H9 (cell line): Measurements from ENCODE around the gene NIT2. TPM values are rescaled to one million over a fixed set of nuclear protein-coding genes. Genes with fewer than 3 reads are reported as not detected.

Experiments
- DNase-seq: peaks from one replicate; pipeline ENCODE4 v3.0.0-alpha.2; 2017
- H2AFZ ChIP-seq: one replicate; pipeline ENCODE4 v1.6.1; 2013; ENCODE audit warnings: mild to moderate bottlenecking, low read length, control low read depth, moderate library complexity
- H2AK5ac ChIP-seq: 2 replicates; pipeline ENCODE4 v1.6.1; 2013; ENCODE audit warnings: low read length, control low read depth, mixed read lengths; ENCODE audit not compliant: insufficient read length
- H2BK120ac ChIP-seq: one replicate; pipeline ENCODE4 v1.6.1; 2013; ENCODE audit warnings: low read depth, mild to moderate bottlenecking, low read length, control low read depth, inconsistent platforms; ENCODE audit not compliant: poor library complexity, severe bottlenecking
- H2BK12ac ChIP-seq: 2 replicates; pipeline ENCODE4 v1.6.1; 2013; ENCODE audit warnings: low read length, control low read depth, mixed read lengths, low read depth; ENCODE audit not compliant: insufficient read length
- H2BK15ac ChIP-seq: 2 replicates; pipeline ENCODE4 v1.6.1; 2013; ENCODE audit warnings: low read depth, low read length, control low read depth
- H2BK20ac ChIP-seq: one replicate; pipeline ENCODE4 v1.6.1; 2013; ENCODE audit warnings: low read depth, mild to moderate bottlenecking, low read length, control low read depth, inconsistent platforms; ENCODE audit not compliant: poor library complexity, severe bottlenecking
- H2BK5ac ChIP-seq: 2 replicates; pipeline ENCODE4 v1.6.1; 2013; ENCODE audit warnings: low read length, control low read depth, mixed read lengths; ENCODE audit not compliant: insufficient read length
- H3K14ac ChIP-seq: 2 replicates; pipeline ENCODE4 v1.6.1; 2013; ENCODE audit warnings: low read length, control low read depth; ENCODE audit not compliant: insufficient read depth
- H3K18ac ChIP-seq: 2 replicates; pipeline ENCODE4 v1.6.1; 2013; ENCODE audit warnings: low read depth, mild to moderate bottlenecking, mixed read lengths, low read length, control low read depth; ENCODE audit not compliant: insufficient read length
- H3K23ac ChIP-seq: 2 replicates; pipeline ENCODE4 v1.6.1; 2013; ENCODE audit warnings: low read length, control low read depth, mixed read lengths, low read depth; ENCODE audit not compliant: insufficient read length
- H3K23me2 ChIP-seq: 2 replicates; pipeline ENCODE4 v1.6.1; 2013; ENCODE audit warnings: low read depth, mild to moderate bottlenecking, mixed read lengths, low read length, control low read depth; ENCODE audit not compliant: insufficient read length, poor library complexity, severe bottlenecking
- H3K27ac ChIP-seq: 2 replicates; pipeline ENCODE4 v1.5.1; 2013; ENCODE audit warnings: low read length, control low read depth, mixed read lengths, low read depth; ENCODE audit not compliant: insufficient read length
- H3K27me3 ChIP-seq: 2 replicates; pipeline ENCODE4 v1.6.1; 2013; ENCODE audit warnings: low read length, control low read depth, inconsistent platforms; ENCODE audit not compliant: insufficient read depth
- H3K4ac ChIP-seq: 2 replicates; pipeline ENCODE4 v1.6.1; 2013; ENCODE audit warnings: low read depth, mild to moderate bottlenecking, control low read depth, inconsistent platforms, low read length, moderate library complexity
- H3K4me1 ChIP-seq: 2 replicates; pipeline ENCODE4 v1.6.1; 2013; ENCODE audit warnings: low read length, control low read depth, inconsistent platforms; ENCODE audit not compliant: insufficient read depth
- H3K4me2 ChIP-seq: 2 replicates; pipeline ENCODE4 v1.6.1; 2013; ENCODE audit warnings: low read length, control low read depth, mixed read lengths; ENCODE audit not compliant: insufficient read length, insufficient read depth
- H3K56ac ChIP-seq: 2 replicates; pipeline ENCODE4 v1.6.1; 2013; ENCODE audit warnings: low read depth, mild to moderate bottlenecking, mixed read lengths, low read length, control low read depth; ENCODE audit not compliant: insufficient read length
- H3K79me1 ChIP-seq: 2 replicates; pipeline ENCODE4 v1.6.1; 2013; ENCODE audit warnings: low read depth, mild to moderate bottlenecking, moderate library complexity, low read length, control low read depth, inconsistent platforms; ENCODE audit not compliant: insufficient read depth, poor library complexity, severe bottlenecking
- H3K79me2 ChIP-seq: 2 replicates; pipeline ENCODE4 v1.6.1; 2013; ENCODE audit warnings: low read length, control low read depth, inconsistent platforms; ENCODE audit not compliant: insufficient read depth
- H3K9ac ChIP-seq: 2 replicates; pipeline ENCODE4 v1.6.1; 2013; ENCODE audit warnings: low read length, control low read depth, mixed read lengths; ENCODE audit not compliant: insufficient read length; ENCODE audit errors: extremely low read depth
- H3K9me3 ChIP-seq: one replicate; pipeline ENCODE4 v1.6.1; 2013; ENCODE audit warnings: low read depth, low read length, inconsistent platforms; ENCODE audit not compliant: control insufficient read depth
- H3T11ph ChIP-seq: one replicate; pipeline ENCODE4 v1.6.1; 2013; ENCODE audit warnings: mild to moderate bottlenecking, low read length, control low read depth, inconsistent platforms
- H4K20me1 ChIP-seq: one replicate; pipeline ENCODE4 v1.6.1; 2013; ENCODE audit not compliant: control insufficient read depth, insufficient read length, insufficient read depth
- H4K5ac ChIP-seq: 2 replicates; pipeline ENCODE4 v1.6.1; 2013; ENCODE audit warnings: low read depth, mild to moderate bottlenecking, mixed read lengths, low read length, control low read depth; ENCODE audit not compliant: insufficient read length
- H4K8ac ChIP-seq: replicated peaks from 2 replicates; pipeline ENCODE4 v1.6.1; 2013; ENCODE audit warnings: low read length, control low read depth, mixed read lengths, low read depth; ENCODE audit not compliant: insufficient read length
- H4K91ac ChIP-seq: 2 replicates; pipeline ENCODE4 v1.6.1; 2013; ENCODE audit warnings: low read depth, mild to moderate bottlenecking, moderate library complexity, mixed read lengths, low read length, control low read depth; ENCODE audit not compliant: insufficient read length
- H3K27ac Mint-ChIP-seq, 3 experiments: 2 replicates in 2 of 3; 3 replicates in 1 of 3; pipeline ENCODE4 v1.8.0; 2020 to 2021; ENCODE audit warnings: mixed read lengths in 3 of 3, mild to moderate bottlenecking in 1 of 3, moderate library complexity in 1 of 3
- H3K27me3 Mint-ChIP-seq: 2 replicates; pipeline ENCODE4 v1.8.0; 2021; ENCODE audit warnings: low read depth, mild to moderate bottlenecking, moderate library complexity, mixed read lengths
- H3K36me3 Mint-ChIP-seq, 3 experiments: 2 replicates in 2 of 3; 3 replicates in 1 of 3; pipeline ENCODE4 v1.8.0; 2020 to 2021; ENCODE audit warnings: low read depth in 3 of 3, mixed read lengths in 3 of 3; ENCODE audit not compliant: insufficient read depth in 1 of 3
- H3K4me1 Mint-ChIP-seq, 2 experiments: 2 replicates each; pipeline ENCODE4 v1.8.0; 2020; ENCODE audit warnings: mixed read lengths in 2 of 2
- H3K4me3 Mint-ChIP-seq, 2 experiments: 2 replicates in 1 of 2; 3 replicates in 1 of 2; pipeline ENCODE4 v1.8.0; 2020 to 2021; ENCODE audit warnings: mild to moderate bottlenecking in 2 of 2, mixed read lengths in 2 of 2, moderate library complexity in 1 of 2
- H3K9me3 Mint-ChIP-seq, 2 experiments: 2 replicates in 1 of 2; 3 replicates in 1 of 2; pipeline ENCODE4 v1.8.0; 2020; ENCODE audit warnings: mild to moderate bottlenecking in 2 of 2, mixed read lengths in 2 of 2, moderate library complexity in 1 of 2
- WGBS: extraction: QIAGEN DNeasy Blood & Tissue Kit; methylation state at CpG from one replicate; pipeline ENCODE4 v1.1.7; 2013; ENCODE audit warnings: missing lambda C conversion rate, low lambda C conversion rate, mixed read lengths; ENCODE audit not compliant: insufficient read length; ENCODE audit errors: extremely low coverage; 5-methylcytosine and 5-hydroxymethylcytosine counted together
- long read RNA-seq: library from polyadenylated mRNA; unstranded; transcript quantifications from one replicate; pipeline ENCODE4 v2.0.0, GENCODE V29; 2020
- total RNA-seq: library from RNA; stranded (reverse); gene quantifications from 2 replicates; pipeline ENCODE4 v1.2.1, GENCODE V29; 2021
- TF ChIP-seq, protein P1 (sequence below): fragments of 200-600 bp; sonication (generic); conservative IDR thresholded peaks from 3 replicates; pipeline ENCODE4 v1.8.0; 2021; ENCODE audit warnings: antibody characterized with exemption, mild to moderate bottlenecking

Gene NIT2, protein sequence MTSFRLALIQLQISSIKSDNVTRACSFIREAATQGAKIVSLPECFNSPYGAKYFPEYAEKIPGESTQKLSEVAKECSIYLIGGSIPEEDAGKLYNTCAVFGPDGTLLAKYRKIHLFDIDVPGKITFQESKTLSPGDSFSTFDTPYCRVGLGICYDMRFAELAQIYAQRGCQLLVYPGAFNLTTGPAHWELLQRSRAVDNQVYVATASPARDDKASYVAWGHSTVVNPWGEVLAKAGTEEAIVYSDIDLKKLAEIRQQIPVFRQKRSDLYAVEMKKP
- 26.4 and 26.6 TPM in 2 replicates for total RNA-seq
- long read RNA-seq, full-length matches to known transcripts = 56 of 59 reads
- long read RNA-seq, partial matches to known transcripts = 1 of 59 reads
- long read RNA-seq, other reads (novel, unspliced or antisense) = 2 of 59 reads

DNA sequence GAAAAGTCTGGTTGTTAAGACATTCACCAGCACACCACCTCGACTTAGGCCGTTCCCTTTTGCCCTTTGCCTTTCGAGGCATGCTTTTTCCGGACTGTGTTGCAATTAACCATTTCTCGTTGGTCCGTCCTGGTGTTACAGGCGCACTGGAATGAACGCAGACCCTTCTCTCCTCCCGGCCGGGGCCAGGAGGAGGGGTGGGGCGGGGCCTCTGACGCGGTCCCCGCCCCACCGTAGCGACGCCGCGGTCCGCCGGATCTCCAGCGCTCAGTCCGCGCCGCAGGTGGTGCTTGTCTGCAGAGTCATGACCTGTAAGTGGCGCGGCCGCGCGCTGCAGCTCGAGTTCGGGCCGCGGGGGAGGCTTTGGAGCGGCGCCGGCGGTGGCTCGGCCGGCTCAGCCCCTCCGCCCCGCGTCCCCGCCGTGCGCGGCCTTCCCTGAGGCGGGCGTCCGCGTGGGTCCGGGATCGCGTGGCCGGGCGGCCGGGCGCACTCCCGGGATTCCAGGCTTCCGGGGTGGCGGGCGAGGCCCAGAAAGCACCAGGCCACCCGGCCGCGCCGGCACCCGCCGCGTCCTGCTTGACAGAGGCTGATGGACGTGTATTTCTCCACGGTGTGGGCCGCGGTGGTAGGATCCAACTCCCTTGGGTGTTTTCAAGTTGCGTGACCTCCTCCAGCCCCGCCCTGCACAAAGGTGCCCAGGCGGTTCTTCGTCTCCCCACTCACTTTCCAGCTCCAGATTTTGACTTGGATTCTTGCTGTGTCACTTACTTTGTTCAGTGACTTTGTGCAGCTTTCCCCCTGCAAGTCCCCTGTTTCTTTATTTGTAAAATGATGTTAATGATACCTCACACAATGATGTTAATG is at the start of gene NIT2:
TSS of gene NIT2 (plus strand) at position 270 of the 864 bp plus-strand sequence. CDS start at position 305, 35 bp downstream.
- H3K9me3 Mint-ChIP-seq = no peaks in the 10 kb centered on the region
- Histone ChIP-seq H3K9ac (peak within 1 kb of the TSS; percentile 71), H3K27me3 (no peaks in the 10 kb centered on the region)

More for the DNA sequence above, at the start of gene NIT2:
- H4K5ac ChIP-seq = peak within 1 kb of the TSS; percentile 11
- H3K9me3 ChIP-seq = no peaks in the 10 kb centered on the region
- no CpG with 5 or more reads among the region's 77 CpGs for WGBS
- no peaks in the 10 kb centered on the region for H3K79me2 ChIP-seq
- H4K20me1 ChIP-seq = no peaks in the 10 kb centered on the region
- peak within 1 kb of the TSS; percentile 88 for H3K18ac ChIP-seq
- Mint-ChIP-seq H3K4me3 (peak within 1 kb of the TSS; percentile 83 to 88), H3K27ac (peak within 1 kb of the TSS; percentile 2 to 95 (median 77); a peak in 5 of 7 replicates), H3K36me3 (no peaks in the 10 kb centered on the region; a peak in 1 of 7 replicates), H3K4me1 (peaks cover 16 to 17% of the 10 kb centered on the region in 2 experiments), H3K27me3 (peaks cover 11% of the 10 kb centered on the region)
- no peak within 1 kb of the TSS for H3K23ac ChIP-seq
- H2BK5ac ChIP-seq = no peak within 1 kb of the TSS
- H4K91ac ChIP-seq = no peak within 1 kb of the TSS
- no peaks in the 10 kb centered on the region for H3K4me1 ChIP-seq
- H3K4ac ChIP-seq = no peak within 1 kb of the TSS
- no peak within 1 kb of the TSS for H2AK5ac ChIP-seq
- no peak within 1 kb of the TSS for H4K8ac ChIP-seq
- TF ChIP-seq, protein P1, sequence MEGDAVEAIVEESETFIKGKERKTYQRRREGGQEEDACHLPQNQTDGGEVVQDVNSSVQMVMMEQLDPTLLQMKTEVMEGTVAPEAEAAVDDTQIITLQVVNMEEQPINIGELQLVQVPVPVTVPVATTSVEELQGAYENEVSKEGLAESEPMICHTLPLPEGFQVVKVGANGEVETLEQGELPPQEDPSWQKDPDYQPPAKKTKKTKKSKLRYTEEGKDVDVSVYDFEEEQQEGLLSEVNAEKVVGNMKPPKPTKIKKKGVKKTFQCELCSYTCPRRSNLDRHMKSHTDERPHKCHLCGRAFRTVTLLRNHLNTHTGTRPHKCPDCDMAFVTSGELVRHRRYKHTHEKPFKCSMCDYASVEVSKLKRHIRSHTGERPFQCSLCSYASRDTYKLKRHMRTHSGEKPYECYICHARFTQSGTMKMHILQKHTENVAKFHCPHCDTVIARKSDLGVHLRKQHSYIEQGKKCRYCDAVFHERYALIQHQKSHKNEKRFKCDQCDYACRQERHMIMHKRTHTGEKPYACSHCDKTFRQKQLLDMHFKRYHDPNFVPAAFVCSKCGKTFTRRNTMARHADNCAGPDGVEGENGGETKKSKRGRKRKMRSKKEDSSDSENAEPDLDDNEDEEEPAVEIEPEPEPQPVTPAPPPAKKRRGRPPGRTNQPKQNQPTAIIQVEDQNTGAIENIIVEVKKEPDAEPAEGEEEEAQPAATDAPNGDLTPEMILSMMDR = no peak
- H3K4me2 ChIP-seq = peak within 1 kb of the TSS; percentile 83
- H3K14ac ChIP-seq = peak within 1 kb of the TSS; percentile 92
- no peak within 1 kb of the TSS for H2BK12ac ChIP-seq
- no peak within 1 kb of the TSS for H2BK20ac ChIP-seq
- peak; percentile 94 for DNase-seq
- H3K56ac ChIP-seq = peak within 1 kb of the TSS; percentile 13
- H2AFZ ChIP-seq = peak within 1 kb of the TSS; percentile 65
- peaks cover 5% of the 10 kb centered on the region for H3K23me2 ChIP-seq
- H3K79me1 ChIP-seq = no peaks in the 10 kb centered on the region
- no peak within 1 kb of the TSS for H2BK15ac ChIP-seq
- peak within 1 kb of the TSS; percentile 2 for H3K27ac ChIP-seq
- H2BK120ac ChIP-seq = peak within 1 kb of the TSS; percentile 7
- H3T11ph ChIP-seq = no peak within 1 kb of the TSS
